SK-N-MC (cell line): ENCODE data around the gene MCRIP2.

Experiments used
- DNase-seq: peaks from one replicate; pipeline ENCODE4 v3.0.0-alpha.2; 2011; ENCODE audit warnings: low read depth, low spot score
- H3K27ac ChIP-seq: fragments of 200-600 bp; sonication (generic); 2 replicates; pipeline ENCODE4 v1.5.1; 2016; ENCODE audit warnings: mixed run types
- H3K36me3 ChIP-seq: fragments of 200-600 bp; sonication (generic); 2 replicates; pipeline ENCODE4 v1.6.1; 2017; ENCODE audit warnings: antibody characterized with exemption, low read length, mixed read lengths; ENCODE audit not compliant: insufficient read depth
- H3K4me3 ChIP-seq: fragments of 200-600 bp; sonication (generic); 2 replicates; pipeline ENCODE4 v1.5.1; 2016
- H3K9ac ChIP-seq: fragments of 200-600 bp; sonication (generic); 2 replicates; pipeline ENCODE4 v1.8.0; 2017; ENCODE audit warnings: mixed run types, mixed read lengths; ENCODE audit not compliant: insufficient read length
- H3K9me3 ChIP-seq: fragments of 200-600 bp; sonication (generic); 2 replicates; pipeline ENCODE4 v1.6.1; 2017; ENCODE audit warnings: low read depth, mild to moderate bottlenecking, antibody characterized with exemption, low read length, moderate library complexity, mixed read lengths
- EZH2 ChIP-seq: fragments of 200-600 bp; sonication (generic); IDR thresholded peaks from one replicate; pipeline ENCODE4 v1.6.1; 2017; ENCODE audit warnings: antibody characterized with exemption
- FOXP2 ChIP-seq: optimal IDR thresholded peaks from 2 replicates; pipeline ENCODE3; 2011; ENCODE audit warnings: mild to moderate bottlenecking, moderate library complexity; ENCODE audit not compliant: insufficient read depth; ENCODE audit errors: extremely low read length, control extremely low read depth
- POLR2AphosphoS5 ChIP-seq: IDR thresholded peaks from 2 replicates; pipeline ENCODE4 v1.6.1; 2012; ENCODE audit warnings: mild to moderate bottlenecking, low read depth, low read length, borderline replicate concordance

The MCRIP2 gene

GRCh38 chr16:681746-682427 is 40.3 kb downstream of the MCRIP2 start:
- Histone ChIP-seq H3K9me3 (no peaks in the 10 kb centered on the region), H3K4me3 (peak overlapping the region; percentile 91), H3K27ac (no peak overlapping the region), H3K36me3 (peaks cover 22% of the 10 kb centered on the region), H3K9ac (peak overlapping the region; percentile 91)
- TF ChIP-seq POLR2AphosphoS5 (peak; percentile 60), FOXP2 (no peak)
- DNase-seq = no peak

- H3K4me3 ChIP-seq = peak overlapping the region; percentile 88
- no peak for DNase-seq
These were observed 41.1 kb downstream of the MCRIP2 start for GRCh38 chr16:682493-683395.

GRCh38 chr16:683396-684070 is 41.9 kb downstream of the MCRIP2 start:
- DNase-seq = no peak
- Histone ChIP-seq H3K4me3 (peak overlapping the region; percentile 88), H3K9me3 (no peaks in the 10 kb centered on the region), H3K27ac (peak overlapping the region; percentile 50; the same call in 1 of the 2 replicates), H3K9ac (peak overlapping the region; percentile 82), H3K36me3 (peaks cover 22% of the 10 kb centered on the region)
- no peak for TF ChIP-seq EZH2
- no peak for TF ChIP-seq FOXP2
- TF ChIP-seq POLR2AphosphoS5 = no peak

More at GRCh38 chr16:682493-683395, 41.1 kb downstream of the MCRIP2 start:
- peaks cover 22% of the 10 kb centered on the region for H3K36me3 ChIP-seq
- H3K27ac ChIP-seq = no peak overlapping the region
- H3K9ac ChIP-seq = no peak overlapping the region
- no peak for TF ChIP-seq FOXP2
- TF ChIP-seq EZH2 = no peak
- peak; percentile 54; the same call in 1 of the 2 replicates for TF ChIP-seq POLR2AphosphoS5
- no peaks in the 10 kb centered on the region for H3K9me3 ChIP-seq

GRCh38 chr16:684071-684794 is 42.6 kb downstream of the MCRIP2 start, which contains the start of gene JMJD8:
JMJD8 (minus strand) TSS chr16:684334; CDS start chr16:684319, 15 bp downstream.
- peak within 1 kb of the TSS; percentile 88 for H3K4me3 ChIP-seq
- peak within 1 kb of the TSS; percentile 50 for H3K27ac ChIP-seq
- H3K9me3 ChIP-seq = no peaks in the 10 kb centered on the region
- TF ChIP-seq EZH2 (no peak), FOXP2 (no peak), POLR2AphosphoS5 (peak; percentile 93)
- H3K36me3 ChIP-seq = peaks cover 22% of the 10 kb centered on the region
- peak; percentile 51 for DNase-seq
- peak within 1 kb of the TSS; percentile 82 for H3K9ac ChIP-seq

GRCh38 chr16:684961-685696 is 43.5 kb downstream of the MCRIP2 start:
- Histone ChIP-seq H3K9ac (no peak overlapping the region), H3K9me3 (no peaks in the 10 kb centered on the region), H3K27ac (no peak overlapping the region), H3K36me3 (peaks cover 22% of the 10 kb centered on the region), H3K4me3 (no peak overlapping the region)
- TF ChIP-seq FOXP2 (no peak), POLR2AphosphoS5 (no peak), EZH2 (no peak)
- DNase-seq = no peak

- TF ChIP-seq POLR2AphosphoS5 (no peak), EZH2 (no peak), FOXP2 (no peak)
- Histone ChIP-seq H3K4me3 (no peak overlapping the region), H3K36me3 (peaks cover 22% of the 10 kb centered on the region), H3K27ac (no peak overlapping the region), H3K9me3 (no peaks in the 10 kb centered on the region), H3K9ac (no peak overlapping the region)
- DNase-seq = no peak
These were observed 44.3 kb downstream of the MCRIP2 start for GRCh38 chr16:685967-686366.
